H9 (cell line): Measurements from ENCODE around the gene CDH23. TPM values are rescaled to one million over a fixed set of nuclear protein-coding genes. Genes with fewer than 3 reads are reported as not detected.

ENCODE experiments used
- DNase-seq: peaks from one replicate; pipeline ENCODE4 v3.0.0-alpha.2; 2017
- H2AFZ ChIP-seq: one replicate; pipeline ENCODE4 v1.6.1; 2013; ENCODE audit warnings: mild to moderate bottlenecking, low read length, control low read depth, moderate library complexity
- H2AK5ac ChIP-seq: 2 replicates; pipeline ENCODE4 v1.6.1; 2013; ENCODE audit warnings: low read length, control low read depth, mixed read lengths; ENCODE audit not compliant: insufficient read length
- H2BK120ac ChIP-seq: one replicate; pipeline ENCODE4 v1.6.1; 2013; ENCODE audit warnings: low read depth, mild to moderate bottlenecking, low read length, control low read depth, inconsistent platforms; ENCODE audit not compliant: poor library complexity, severe bottlenecking
- H2BK12ac ChIP-seq: 2 replicates; pipeline ENCODE4 v1.6.1; 2013; ENCODE audit warnings: low read length, control low read depth, mixed read lengths, low read depth; ENCODE audit not compliant: insufficient read length
- H2BK15ac ChIP-seq: 2 replicates; pipeline ENCODE4 v1.6.1; 2013; ENCODE audit warnings: low read depth, low read length, control low read depth
- H2BK20ac ChIP-seq: one replicate; pipeline ENCODE4 v1.6.1; 2013; ENCODE audit warnings: low read depth, mild to moderate bottlenecking, low read length, control low read depth, inconsistent platforms; ENCODE audit not compliant: poor library complexity, severe bottlenecking
- H2BK5ac ChIP-seq: 2 replicates; pipeline ENCODE4 v1.6.1; 2013; ENCODE audit warnings: low read length, control low read depth, mixed read lengths; ENCODE audit not compliant: insufficient read length
- H3K14ac ChIP-seq: 2 replicates; pipeline ENCODE4 v1.6.1; 2013; ENCODE audit warnings: low read length, control low read depth; ENCODE audit not compliant: insufficient read depth
- H3K18ac ChIP-seq: 2 replicates; pipeline ENCODE4 v1.6.1; 2013; ENCODE audit warnings: low read depth, mild to moderate bottlenecking, mixed read lengths, low read length, control low read depth; ENCODE audit not compliant: insufficient read length
- H3K23ac ChIP-seq: 2 replicates; pipeline ENCODE4 v1.6.1; 2013; ENCODE audit warnings: low read length, control low read depth, mixed read lengths, low read depth; ENCODE audit not compliant: insufficient read length
- H3K23me2 ChIP-seq: 2 replicates; pipeline ENCODE4 v1.6.1; 2013; ENCODE audit warnings: low read depth, mild to moderate bottlenecking, mixed read lengths, low read length, control low read depth; ENCODE audit not compliant: insufficient read length, poor library complexity, severe bottlenecking
- H3K27ac ChIP-seq: 2 replicates; pipeline ENCODE4 v1.5.1; 2013; ENCODE audit warnings: low read length, control low read depth, mixed read lengths, low read depth; ENCODE audit not compliant: insufficient read length
- H3K27me3 ChIP-seq: 2 replicates; pipeline ENCODE4 v1.6.1; 2013; ENCODE audit warnings: low read length, control low read depth, inconsistent platforms; ENCODE audit not compliant: insufficient read depth
- H3K4ac ChIP-seq: 2 replicates; pipeline ENCODE4 v1.6.1; 2013; ENCODE audit warnings: low read depth, mild to moderate bottlenecking, control low read depth, inconsistent platforms, low read length, moderate library complexity
- H3K4me1 ChIP-seq: 2 replicates; pipeline ENCODE4 v1.6.1; 2013; ENCODE audit warnings: low read length, control low read depth, inconsistent platforms; ENCODE audit not compliant: insufficient read depth
- H3K4me2 ChIP-seq: 2 replicates; pipeline ENCODE4 v1.6.1; 2013; ENCODE audit warnings: low read length, control low read depth, mixed read lengths; ENCODE audit not compliant: insufficient read length, insufficient read depth
- H3K56ac ChIP-seq: 2 replicates; pipeline ENCODE4 v1.6.1; 2013; ENCODE audit warnings: low read depth, mild to moderate bottlenecking, mixed read lengths, low read length, control low read depth; ENCODE audit not compliant: insufficient read length
- H3K79me1 ChIP-seq: 2 replicates; pipeline ENCODE4 v1.6.1; 2013; ENCODE audit warnings: low read depth, mild to moderate bottlenecking, moderate library complexity, low read length, control low read depth, inconsistent platforms; ENCODE audit not compliant: insufficient read depth, poor library complexity, severe bottlenecking
- H3K79me2 ChIP-seq: 2 replicates; pipeline ENCODE4 v1.6.1; 2013; ENCODE audit warnings: low read length, control low read depth, inconsistent platforms; ENCODE audit not compliant: insufficient read depth
- H3K9ac ChIP-seq: 2 replicates; pipeline ENCODE4 v1.6.1; 2013; ENCODE audit warnings: low read length, control low read depth, mixed read lengths; ENCODE audit not compliant: insufficient read length; ENCODE audit errors: extremely low read depth
- H3K9me3 ChIP-seq: one replicate; pipeline ENCODE4 v1.6.1; 2013; ENCODE audit warnings: low read depth, low read length, inconsistent platforms; ENCODE audit not compliant: control insufficient read depth
- H3T11ph ChIP-seq: one replicate; pipeline ENCODE4 v1.6.1; 2013; ENCODE audit warnings: mild to moderate bottlenecking, low read length, control low read depth, inconsistent platforms
- H4K20me1 ChIP-seq: one replicate; pipeline ENCODE4 v1.6.1; 2013; ENCODE audit not compliant: control insufficient read depth, insufficient read length, insufficient read depth
- H4K5ac ChIP-seq: 2 replicates; pipeline ENCODE4 v1.6.1; 2013; ENCODE audit warnings: low read depth, mild to moderate bottlenecking, mixed read lengths, low read length, control low read depth; ENCODE audit not compliant: insufficient read length
- H4K8ac ChIP-seq: replicated peaks from 2 replicates; pipeline ENCODE4 v1.6.1; 2013; ENCODE audit warnings: low read length, control low read depth, mixed read lengths, low read depth; ENCODE audit not compliant: insufficient read length
- H4K91ac ChIP-seq: 2 replicates; pipeline ENCODE4 v1.6.1; 2013; ENCODE audit warnings: low read depth, mild to moderate bottlenecking, moderate library complexity, mixed read lengths, low read length, control low read depth; ENCODE audit not compliant: insufficient read length
- H3K27ac Mint-ChIP-seq, 3 experiments: 2 replicates in 2 of 3; 3 replicates in 1 of 3; pipeline ENCODE4 v1.8.0; 2020 to 2021; ENCODE audit warnings: mixed read lengths in 3 of 3, mild to moderate bottlenecking in 1 of 3, moderate library complexity in 1 of 3
- H3K27me3 Mint-ChIP-seq: 2 replicates; pipeline ENCODE4 v1.8.0; 2021; ENCODE audit warnings: low read depth, mild to moderate bottlenecking, moderate library complexity, mixed read lengths
- H3K36me3 Mint-ChIP-seq, 3 experiments: 2 replicates in 2 of 3; 3 replicates in 1 of 3; pipeline ENCODE4 v1.8.0; 2020 to 2021; ENCODE audit warnings: low read depth in 3 of 3, mixed read lengths in 3 of 3; ENCODE audit not compliant: insufficient read depth in 1 of 3
- H3K4me1 Mint-ChIP-seq, 2 experiments: 2 replicates each; pipeline ENCODE4 v1.8.0; 2020; ENCODE audit warnings: mixed read lengths in 2 of 2
- H3K4me3 Mint-ChIP-seq, 2 experiments: 2 replicates in 1 of 2; 3 replicates in 1 of 2; pipeline ENCODE4 v1.8.0; 2020 to 2021; ENCODE audit warnings: mild to moderate bottlenecking in 2 of 2, mixed read lengths in 2 of 2, moderate library complexity in 1 of 2
- H3K9me3 Mint-ChIP-seq, 2 experiments: 2 replicates in 1 of 2; 3 replicates in 1 of 2; pipeline ENCODE4 v1.8.0; 2020; ENCODE audit warnings: mild to moderate bottlenecking in 2 of 2, mixed read lengths in 2 of 2, moderate library complexity in 1 of 2
- WGBS: extraction: QIAGEN DNeasy Blood & Tissue Kit; methylation state at CpG from one replicate; pipeline ENCODE4 v1.1.7; 2013; ENCODE audit warnings: missing lambda C conversion rate, low lambda C conversion rate, mixed read lengths; ENCODE audit not compliant: insufficient read length; ENCODE audit errors: extremely low coverage; 5-methylcytosine and 5-hydroxymethylcytosine counted together
- total RNA-seq: library from RNA; stranded (reverse); gene quantifications from 2 replicates; pipeline ENCODE4 v1.2.1, GENCODE V29; 2021
- TF ChIP-seq, protein P1 (sequence below): fragments of 200-600 bp; sonication (generic); conservative IDR thresholded peaks from 3 replicates; pipeline ENCODE4 v1.8.0; 2021; ENCODE audit warnings: antibody characterized with exemption, mild to moderate bottlenecking

The CDH23 gene
- total RNA-seq, 1 experiment from 2014 or later = 2.1 TPM

- no peak overlapping the region for H2AK5ac ChIP-seq
- no peak overlapping the region for H3K27ac ChIP-seq
- no peaks in the 10 kb centered on the region for H3K79me1 ChIP-seq
- WGBS = no CpG with 5 or more reads among the region's 7 CpGs
- H3K4ac ChIP-seq = no peak overlapping the region
- H3K79me2 ChIP-seq = no peaks in the 10 kb centered on the region
- peak overlapping the region in 1 of 2 experiments; percentile 30; a peak in 1 of 5 replicates for H3K4me3 Mint-ChIP-seq
- H4K8ac ChIP-seq = no peak overlapping the region
- H2BK15ac ChIP-seq = no peak overlapping the region
- H3K27me3 Mint-ChIP-seq = peaks cover 85% of the 10 kb centered on the region
- no peak overlapping the region for H3K23ac ChIP-seq
- no peak overlapping the region for H3K27ac Mint-ChIP-seq
- no peak overlapping the region for H3T11ph ChIP-seq
- H2BK12ac ChIP-seq = peak overlapping the region; percentile 7
- H3K9me3 Mint-ChIP-seq = peaks cover 2 to 8% of the 10 kb centered on the region in 2 experiments; a peak in 1 of 5 replicates
- H4K5ac ChIP-seq = no peak overlapping the region
- H4K20me1 ChIP-seq = no peaks in the 10 kb centered on the region
- no peaks in the 10 kb centered on the region for H3K23me2 ChIP-seq
- H3K18ac ChIP-seq = no peak overlapping the region
- no peak overlapping the region for H3K9ac ChIP-seq
- no peak overlapping the region for H2BK20ac ChIP-seq
- H4K91ac ChIP-seq = no peak overlapping the region
- H2BK5ac ChIP-seq = no peak overlapping the region
- no peak for DNase-seq
- H3K9me3 ChIP-seq = no peaks in the 10 kb centered on the region
- peak overlapping the region; percentile 41; the same call in 1 of the 2 replicates for H3K14ac ChIP-seq
- peaks cover 0 to 5% (median 2%) of the 10 kb centered on the region in 3 experiments; a peak in 3 of 7 replicates for H3K36me3 Mint-ChIP-seq
- H2BK120ac ChIP-seq = no peak overlapping the region
- peaks cover 21% of the 10 kb centered on the region; the same call in 1 of the 2 replicates for H3K4me1 ChIP-seq
- H3K4me2 ChIP-seq = no peak overlapping the region
- no peak overlapping the region for H3K56ac ChIP-seq
- peaks cover 2% of the 10 kb centered on the region; the same call in 1 of the 2 replicates for H3K27me3 ChIP-seq
- TF ChIP-seq, protein P1, sequence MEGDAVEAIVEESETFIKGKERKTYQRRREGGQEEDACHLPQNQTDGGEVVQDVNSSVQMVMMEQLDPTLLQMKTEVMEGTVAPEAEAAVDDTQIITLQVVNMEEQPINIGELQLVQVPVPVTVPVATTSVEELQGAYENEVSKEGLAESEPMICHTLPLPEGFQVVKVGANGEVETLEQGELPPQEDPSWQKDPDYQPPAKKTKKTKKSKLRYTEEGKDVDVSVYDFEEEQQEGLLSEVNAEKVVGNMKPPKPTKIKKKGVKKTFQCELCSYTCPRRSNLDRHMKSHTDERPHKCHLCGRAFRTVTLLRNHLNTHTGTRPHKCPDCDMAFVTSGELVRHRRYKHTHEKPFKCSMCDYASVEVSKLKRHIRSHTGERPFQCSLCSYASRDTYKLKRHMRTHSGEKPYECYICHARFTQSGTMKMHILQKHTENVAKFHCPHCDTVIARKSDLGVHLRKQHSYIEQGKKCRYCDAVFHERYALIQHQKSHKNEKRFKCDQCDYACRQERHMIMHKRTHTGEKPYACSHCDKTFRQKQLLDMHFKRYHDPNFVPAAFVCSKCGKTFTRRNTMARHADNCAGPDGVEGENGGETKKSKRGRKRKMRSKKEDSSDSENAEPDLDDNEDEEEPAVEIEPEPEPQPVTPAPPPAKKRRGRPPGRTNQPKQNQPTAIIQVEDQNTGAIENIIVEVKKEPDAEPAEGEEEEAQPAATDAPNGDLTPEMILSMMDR = no peak
- H3K4me1 Mint-ChIP-seq = peaks cover 65 to 67% of the 10 kb centered on the region in 2 experiments
- no peak overlapping the region for H2AFZ ChIP-seq
Measured at GRCh38 chr10:71656220-71656619, 259.5 kb downstream of the CDH23 start.
